Vagina (tissue), 2 donors: ENCODE results near the gene ADCY1. TPM values are rescaled to one million over a fixed set of nuclear protein-coding genes. Genes with fewer than 3 reads are reported as not detected.

Source experiments
- DNase-seq, 2 donors: peaks; one replicate each; pipeline ENCODE4 v3.0.0-alpha.2; 2017; ENCODE audit errors: extremely low spot score in 2 of 2
- H3K27ac ChIP-seq: fragments of 200-600 bp; sonication (generic); one replicate; pipeline ENCODE4 v1.5.1; 2019
- H3K27me3 ChIP-seq: fragments of 200-600 bp; sonication (generic); one replicate; pipeline ENCODE4 v1.5.1; 2019
- H3K36me3 ChIP-seq, 2 donors: fragments of 200-600 bp; sonication (generic); one replicate each; pipeline ENCODE4 v1.5.1; 2017 to 2019
- H3K4me1 ChIP-seq: fragments of 200-600 bp; sonication (generic); one replicate; pipeline ENCODE4 v1.5.1; 2019
- H3K4me3 ChIP-seq, 2 donors: fragments of 200-600 bp; sonication (generic); 1 replicate in 1 of 2; 2 replicates in 1 of 2; pipeline ENCODE4 v1.5.1; 2016 to 2019
- H3K9me3 ChIP-seq: fragments of 200-600 bp; sonication (generic); one replicate; pipeline ENCODE4 v1.5.1; 2019
- POLR2A ChIP-seq, 2 donors: fragments of 450-650 bp; IDR thresholded peaks; one replicate each; pipeline ENCODE4 v1.6.1; 2017; ENCODE audit warnings: antibody characterized with exemption in 2 of 2, mild to moderate bottlenecking in 2 of 2, moderate library complexity in 2 of 2
- POLR2AphosphoS5 ChIP-seq, 2 donors: sonication (generic); formaldehyde crosslinking; IDR thresholded peaks; one replicate each; pipeline ENCODE4 v1.9.0; 2017; ENCODE audit warnings: antibody characterized with exemption in 2 of 2, mild to moderate bottlenecking in 2 of 2, low read depth in 1 of 2; ENCODE audit not compliant: insufficient read depth in 1 of 2
- intact Hi-C: fragments of 100-400 bp; cut with DNase I; formaldehyde crosslinking; loops from one replicate; pipeline ENCODE4 v1.15.1; 2023
- total RNA-seq: library from RNA; depleted of rRNA; stranded (reverse); fragments of >200 nt; gene quantifications from one replicate; pipeline ENCODE4 v1.2.3, GENCODE V29; 2016
- TF ChIP-seq, protein P1 (sequence below), 3 experiments: fragments of 450-650 bp in 2 of 3; fragments of 200-600 bp in 1 of 3; sonication (generic) in 1 of 3; IDR thresholded peaks; one replicate each; pipeline ENCODE4 v1.5.1; 2017 to 2019; ENCODE audit warnings: antibody characterized with exemption in 3 of 3, mild to moderate bottlenecking in 2 of 3, moderate library complexity in 2 of 3

Gene ADCY1
- total RNA-seq, 1 donor from 2014 or later, result 2.5 TPM

- peaks cover 6% of the 10 kb centered on the region for H3K4me1 ChIP-seq
- no peak for DNase-seq
- H3K27me3 ChIP-seq, result no peaks in the 10 kb centered on the region
- no peak overlapping the region for H3K4me3 ChIP-seq
- intact Hi-C loops, result no loop called here
- no peaks in the 10 kb centered on the region for H3K9me3 ChIP-seq
- no peak overlapping the region for H3K27ac ChIP-seq
- TF ChIP-seq, protein P1, sequence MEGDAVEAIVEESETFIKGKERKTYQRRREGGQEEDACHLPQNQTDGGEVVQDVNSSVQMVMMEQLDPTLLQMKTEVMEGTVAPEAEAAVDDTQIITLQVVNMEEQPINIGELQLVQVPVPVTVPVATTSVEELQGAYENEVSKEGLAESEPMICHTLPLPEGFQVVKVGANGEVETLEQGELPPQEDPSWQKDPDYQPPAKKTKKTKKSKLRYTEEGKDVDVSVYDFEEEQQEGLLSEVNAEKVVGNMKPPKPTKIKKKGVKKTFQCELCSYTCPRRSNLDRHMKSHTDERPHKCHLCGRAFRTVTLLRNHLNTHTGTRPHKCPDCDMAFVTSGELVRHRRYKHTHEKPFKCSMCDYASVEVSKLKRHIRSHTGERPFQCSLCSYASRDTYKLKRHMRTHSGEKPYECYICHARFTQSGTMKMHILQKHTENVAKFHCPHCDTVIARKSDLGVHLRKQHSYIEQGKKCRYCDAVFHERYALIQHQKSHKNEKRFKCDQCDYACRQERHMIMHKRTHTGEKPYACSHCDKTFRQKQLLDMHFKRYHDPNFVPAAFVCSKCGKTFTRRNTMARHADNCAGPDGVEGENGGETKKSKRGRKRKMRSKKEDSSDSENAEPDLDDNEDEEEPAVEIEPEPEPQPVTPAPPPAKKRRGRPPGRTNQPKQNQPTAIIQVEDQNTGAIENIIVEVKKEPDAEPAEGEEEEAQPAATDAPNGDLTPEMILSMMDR (IDR thresholded peaks at IDR 0.05), result no peak
- TF ChIP-seq POLR2AphosphoS5 (IDR thresholded peaks at IDR 0.05; ENCODE audit: insufficient read depth in 1 of 2, low read depth in 1 of 2), result no peak
- TF ChIP-seq POLR2A (IDR thresholded peaks at IDR 0.05), result no peak
- no peaks in the 10 kb centered on the region for H3K36me3 ChIP-seq
These were observed 7.2 kb downstream of the ADCY1 start for GRCh38 chr7:45581271-45581780.

GRCh38 chr7:45582136-45582749 lies 8.1 kb downstream of the ADCY1 start:
- Histone ChIP-seq H3K27ac (no peak overlapping the region), H3K9me3 (no peaks in the 10 kb centered on the region), H3K4me3 (no peak overlapping the region), H3K36me3 (no peaks in the 10 kb centered on the region), H3K27me3 (no peaks in the 10 kb centered on the region), H3K4me1 (no peaks in the 10 kb centered on the region)
- TF ChIP-seq POLR2A (IDR thresholded peaks at IDR 0.05) (no peak), POLR2AphosphoS5 (IDR thresholded peaks at IDR 0.05; ENCODE audit: insufficient read depth in 1 of 2, low read depth in 1 of 2) (no peak)
- TF ChIP-seq, protein P1 (IDR thresholded peaks at IDR 0.05), result no peak
- no peak for DNase-seq
- intact Hi-C loops, result no loop called here

- Histone ChIP-seq H3K27me3 (no peaks in the 10 kb centered on the region), H3K27ac (no peak overlapping the region), H3K4me1 (no peaks in the 10 kb centered on the region), H3K4me3 (no peak overlapping the region), H3K9me3 (no peaks in the 10 kb centered on the region), H3K36me3 (no peaks in the 10 kb centered on the region)
- intact Hi-C loops, result no loop called here
- DNase-seq, result no peak
- TF ChIP-seq, protein P1 (IDR thresholded peaks at IDR 0.05), result no peak
- TF ChIP-seq POLR2AphosphoS5 (IDR thresholded peaks at IDR 0.05; ENCODE audit: insufficient read depth in 1 of 2, low read depth in 1 of 2), result no peak
- no peak for TF ChIP-seq POLR2A (IDR thresholded peaks at IDR 0.05)
These were observed 8.7 kb downstream of the ADCY1 start for GRCh38 chr7:45582868-45583277.

GRCh38 chr7:45583296-45583695 lies 9.1 kb downstream of the ADCY1 start:
- Histone ChIP-seq H3K36me3 (no peaks in the 10 kb centered on the region), H3K9me3 (no peaks in the 10 kb centered on the region), H3K4me3 (no peak overlapping the region), H3K27ac (no peak overlapping the region), H3K27me3 (no peaks in the 10 kb centered on the region), H3K4me1 (no peaks in the 10 kb centered on the region)
- TF ChIP-seq POLR2A (IDR thresholded peaks at IDR 0.05) (no peak), POLR2AphosphoS5 (IDR thresholded peaks at IDR 0.05; ENCODE audit: insufficient read depth in 1 of 2, low read depth in 1 of 2) (no peak)
- TF ChIP-seq, protein P1 (IDR thresholded peaks at IDR 0.05), result no peak
- no peak for DNase-seq
- intact Hi-C loops, result no loop called here
